WTC11 (cell line): ENCODE results near the gene FEZF1. TPM values are rescaled to one million over a fixed set of nuclear protein-coding genes. Genes with fewer than 3 reads are reported as not detected.

Experiments
- ATAC-seq: fragments of 200-7000 bp; cut with Tn5 transposase; 2 replicates; pipeline ENCODE4 v1.10.0; 2021; ENCODE audit warnings: mild to moderate bottlenecking, moderate library complexity
- CTCF ChIA-PET: fragments of 300-600 bp; sonication (Branson Sonifier 250); formaldehyde crosslinking; loops from one replicate; lab custom pipeline; 2021; ENCODE audit warnings: antibody characterized with exemption; lab: Charles Lee
- POLR2A ChIA-PET: fragments of 350-600 bp; sonication (Branson Sonifier 250); formaldehyde crosslinking; loops from one replicate; lab custom pipeline; 2021; ENCODE audit warnings: antibody characterized with exemption; lab: Charles Lee
- DNase-seq: peaks from one replicate; pipeline ENCODE4 v3.0.0; 2021; ENCODE audit warnings: low spot score
- H3K27ac Mint-ChIP-seq: 2 replicates; pipeline ENCODE4 v1.8.0; 2021; ENCODE audit warnings: mixed read lengths
- H3K27me3 Mint-ChIP-seq: 2 replicates; pipeline ENCODE4 v1.8.0; 2021; ENCODE audit warnings: low read depth, mild to moderate bottlenecking, moderate library complexity, mixed read lengths
- H3K36me3 Mint-ChIP-seq: 2 replicates; pipeline ENCODE4 v1.8.0; 2021; ENCODE audit warnings: mixed read lengths
- H3K4me1 Mint-ChIP-seq: 2 replicates; pipeline ENCODE4 v1.8.0; 2022; ENCODE audit warnings: mixed read lengths
- H3K4me3 Mint-ChIP-seq: 2 replicates; pipeline ENCODE4 v1.8.0; 2021; ENCODE audit warnings: mild to moderate bottlenecking, moderate library complexity, mixed read lengths
- H3K9me3 Mint-ChIP-seq: 2 replicates; pipeline ENCODE4 v1.8.0; 2021; ENCODE audit warnings: mixed read lengths
- CREB1 ChIP-seq: sonication (generic); formaldehyde crosslinking; IDR thresholded peaks from 2 replicates; pipeline ENCODE4 v1.8.0; 2023; ENCODE audit warnings: mild to moderate bottlenecking, missing genetic modification reagents
- ESRRA ChIP-seq: sonication (generic); formaldehyde crosslinking; IDR thresholded peaks from 2 replicates; pipeline ENCODE4 v1.8.1; 2022; ENCODE audit warnings: mild to moderate bottlenecking, missing genetic modification reagents, borderline replicate concordance
- FOXP1 ChIP-seq: sonication (generic); formaldehyde crosslinking; IDR thresholded peaks from 2 replicates; pipeline ENCODE4 v1.8.0; 2022; ENCODE audit warnings: missing genetic modification reagents, mild to moderate bottlenecking, moderate library complexity, borderline replicate concordance
- GRHL2 ChIP-seq: fragments of 250-450 bp; sonication (Bioruptor Pico); IDR thresholded peaks from 2 replicates; pipeline ENCODE4 v1.8.0; 2022; ENCODE audit warnings: mild to moderate bottlenecking, moderate library complexity; ENCODE audit not compliant: insufficient replicate concordance, severe bottlenecking
- HMGA2 ChIP-seq: fragments of 250-450 bp; sonication (Bioruptor Pico); IDR thresholded peaks from 2 replicates; pipeline ENCODE4 v1.4.0; 2021; ENCODE audit warnings: mild to moderate bottlenecking, moderate library complexity
- MXD4 ChIP-seq: fragments of 250-450 bp; sonication (Bioruptor Pico); IDR thresholded peaks from 2 replicates; pipeline ENCODE4 v1.8.0; 2021; ENCODE audit warnings: mild to moderate bottlenecking, moderate library complexity, borderline replicate concordance
- MYBL2 ChIP-seq: sonication (generic); formaldehyde crosslinking; IDR thresholded peaks from 2 replicates; pipeline ENCODE4 v1.8.1; 2023; ENCODE audit warnings: mild to moderate bottlenecking, moderate library complexity, missing genetic modification reagents
- NFYB ChIP-seq: sonication (generic); formaldehyde crosslinking; conservative IDR thresholded peaks from 2 replicates; pipeline ENCODE4 v1.8.0; 2022; ENCODE audit warnings: low read depth, missing genetic modification reagents
- TEAD4 ChIP-seq: sonication (generic); formaldehyde crosslinking; IDR thresholded peaks from 2 replicates; pipeline ENCODE4 v1.8.0; 2022; ENCODE audit warnings: mild to moderate bottlenecking, missing genetic modification reagents
- ZBTB21 ChIP-seq: sonication (generic); formaldehyde crosslinking; IDR thresholded peaks from 2 replicates; pipeline ENCODE4 v1.8.1; 2023; ENCODE audit warnings: mild to moderate bottlenecking, missing genetic modification reagents, borderline replicate concordance
- total RNA-seq: library from RNA; stranded (reverse); gene quantifications from 3 replicates; pipeline ENCODE4 v1.2.3, GENCODE V29; 2021
- TF ChIP-seq, protein P1 (sequence below): sonication (generic); formaldehyde crosslinking; conservative IDR thresholded peaks from 2 replicates; pipeline ENCODE4 v1.8.1; 2022; ENCODE audit warnings: mild to moderate bottlenecking, missing genetic modification reagents
- TF ChIP-seq, protein P2 (sequence below): fragments of 250-450 bp; sonication (Bioruptor Pico); IDR thresholded peaks from 2 replicates; pipeline ENCODE4 v1.9.0; 2021; ENCODE audit warnings: mild to moderate bottlenecking
- TF ChIP-seq, protein P3 (sequence below): sonication (generic); formaldehyde crosslinking; IDR thresholded peaks from 2 replicates; pipeline ENCODE4 v1.8.0; 2022; ENCODE audit warnings: mild to moderate bottlenecking, missing genetic modification reagents
- TF ChIP-seq, protein P4 (sequence below): sonication (generic); formaldehyde crosslinking; IDR thresholded peaks from 2 replicates; pipeline ENCODE4 v1.8.0; 2022; ENCODE audit warnings: mild to moderate bottlenecking, missing genetic modification reagents
- TF ChIP-seq, protein P5 (sequence below): sonication (generic); formaldehyde crosslinking; IDR thresholded peaks from 2 replicates; pipeline ENCODE4 v1.8.1; 2023; ENCODE audit warnings: mild to moderate bottlenecking, missing genetic modification reagents
- TF ChIP-seq, protein P6 (sequence below): fragments of 250-450 bp; sonication (Bioruptor Pico); IDR thresholded peaks from 2 replicates; pipeline ENCODE4 v1.9.0; 2021; ENCODE audit warnings: mild to moderate bottlenecking, borderline replicate concordance
- TF ChIP-seq, protein P7 (sequence below): sonication (generic); formaldehyde crosslinking; IDR thresholded peaks from 2 replicates; pipeline ENCODE4 v1.8.1; 2022; ENCODE audit warnings: missing genetic modification reagents, borderline replicate concordance
- TF ChIP-seq, protein P8 (sequence below): sonication (generic); formaldehyde crosslinking; IDR thresholded peaks from 2 replicates; pipeline ENCODE4 v1.8.1; 2023; ENCODE audit warnings: mild to moderate bottlenecking, moderate library complexity, missing genetic modification reagents

Gene FEZF1
- total RNA-seq, 1 experiment from 2014 or later, result 20.0 TPM

DNA sequence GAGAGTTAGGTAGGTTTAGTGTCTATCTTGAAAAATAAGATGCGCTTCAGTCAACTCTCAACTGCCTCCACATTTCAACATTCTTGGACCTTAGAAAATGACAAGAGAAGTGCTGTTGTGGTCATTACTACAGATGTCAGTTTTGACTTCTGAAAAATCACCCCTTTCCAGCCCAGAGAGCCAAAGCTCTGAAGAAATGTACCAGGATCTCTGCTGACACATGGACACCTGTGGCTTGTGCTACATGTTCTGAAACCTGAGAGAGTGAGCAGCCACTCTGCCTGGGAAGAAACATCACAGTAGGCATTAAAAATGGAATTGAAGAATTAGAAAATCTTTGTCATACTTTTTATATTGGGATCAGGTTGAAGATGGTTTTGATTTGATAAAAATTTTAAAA, 35.9 kb upstream of the FEZF1 start:
- ATAC-seq, result no peak
- TF ChIP-seq, protein P1, sequence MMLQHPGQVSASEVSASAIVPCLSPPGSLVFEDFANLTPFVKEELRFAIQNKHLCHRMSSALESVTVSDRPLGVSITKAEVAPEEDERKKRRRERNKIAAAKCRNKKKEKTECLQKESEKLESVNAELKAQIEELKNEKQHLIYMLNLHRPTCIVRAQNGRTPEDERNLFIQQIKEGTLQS (CRISPR knock-in tag), result no peak
- TF ChIP-seq, protein P2, sequence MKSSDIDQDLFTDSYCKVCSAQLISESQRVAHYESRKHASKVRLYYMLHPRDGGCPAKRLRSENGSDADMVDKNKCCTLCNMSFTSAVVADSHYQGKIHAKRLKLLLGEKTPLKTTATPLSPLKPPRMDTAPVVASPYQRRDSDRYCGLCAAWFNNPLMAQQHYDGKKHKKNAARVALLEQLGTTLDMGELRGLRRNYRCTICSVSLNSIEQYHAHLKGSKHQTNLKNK (CRISPR knock-in tag), result no peak
- TF ChIP-seq, protein P3, sequence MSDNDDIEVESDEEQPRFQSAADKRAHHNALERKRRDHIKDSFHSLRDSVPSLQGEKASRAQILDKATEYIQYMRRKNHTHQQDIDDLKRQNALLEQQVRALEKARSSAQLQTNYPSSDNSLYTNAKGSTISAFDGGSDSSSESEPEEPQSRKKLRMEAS (CRISPR knock-in tag), result no peak
- no peak for TF ChIP-seq GRHL2
- no peak for TF ChIP-seq ZBTB21
- TF ChIP-seq, protein P4, sequence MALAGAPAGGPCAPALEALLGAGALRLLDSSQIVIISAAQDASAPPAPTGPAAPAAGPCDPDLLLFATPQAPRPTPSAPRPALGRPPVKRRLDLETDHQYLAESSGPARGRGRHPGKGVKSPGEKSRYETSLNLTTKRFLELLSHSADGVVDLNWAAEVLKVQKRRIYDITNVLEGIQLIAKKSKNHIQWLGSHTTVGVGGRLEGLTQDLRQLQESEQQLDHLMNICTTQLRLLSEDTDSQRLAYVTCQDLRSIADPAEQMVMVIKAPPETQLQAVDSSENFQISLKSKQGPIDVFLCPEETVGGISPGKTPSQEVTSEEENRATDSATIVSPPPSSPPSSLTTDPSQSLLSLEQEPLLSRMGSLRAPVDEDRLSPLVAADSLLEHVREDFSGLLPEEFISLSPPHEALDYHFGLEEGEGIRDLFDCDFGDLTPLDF (CRISPR knock-in tag), result no peak
- TF ChIP-seq, protein P5, sequence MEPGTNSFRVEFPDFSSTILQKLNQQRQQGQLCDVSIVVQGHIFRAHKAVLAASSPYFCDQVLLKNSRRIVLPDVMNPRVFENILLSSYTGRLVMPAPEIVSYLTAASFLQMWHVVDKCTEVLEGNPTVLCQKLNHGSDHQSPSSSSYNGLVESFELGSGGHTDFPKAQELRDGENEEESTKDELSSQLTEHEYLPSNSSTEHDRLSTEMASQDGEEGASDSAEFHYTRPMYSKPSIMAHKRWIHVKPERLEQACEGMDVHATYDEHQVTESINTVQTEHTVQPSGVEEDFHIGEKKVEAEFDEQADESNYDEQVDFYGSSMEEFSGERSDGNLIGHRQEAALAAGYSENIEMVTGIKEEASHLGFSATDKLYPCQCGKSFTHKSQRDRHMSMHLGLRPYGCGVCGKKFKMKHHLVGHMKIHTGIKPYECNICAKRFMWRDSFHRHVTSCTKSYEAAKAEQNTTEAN (CRISPR knock-in tag), result no peak
- no peak for TF ChIP-seq TEAD4 (CRISPR knock-in tag)
- TF ChIP-seq, protein P6, sequence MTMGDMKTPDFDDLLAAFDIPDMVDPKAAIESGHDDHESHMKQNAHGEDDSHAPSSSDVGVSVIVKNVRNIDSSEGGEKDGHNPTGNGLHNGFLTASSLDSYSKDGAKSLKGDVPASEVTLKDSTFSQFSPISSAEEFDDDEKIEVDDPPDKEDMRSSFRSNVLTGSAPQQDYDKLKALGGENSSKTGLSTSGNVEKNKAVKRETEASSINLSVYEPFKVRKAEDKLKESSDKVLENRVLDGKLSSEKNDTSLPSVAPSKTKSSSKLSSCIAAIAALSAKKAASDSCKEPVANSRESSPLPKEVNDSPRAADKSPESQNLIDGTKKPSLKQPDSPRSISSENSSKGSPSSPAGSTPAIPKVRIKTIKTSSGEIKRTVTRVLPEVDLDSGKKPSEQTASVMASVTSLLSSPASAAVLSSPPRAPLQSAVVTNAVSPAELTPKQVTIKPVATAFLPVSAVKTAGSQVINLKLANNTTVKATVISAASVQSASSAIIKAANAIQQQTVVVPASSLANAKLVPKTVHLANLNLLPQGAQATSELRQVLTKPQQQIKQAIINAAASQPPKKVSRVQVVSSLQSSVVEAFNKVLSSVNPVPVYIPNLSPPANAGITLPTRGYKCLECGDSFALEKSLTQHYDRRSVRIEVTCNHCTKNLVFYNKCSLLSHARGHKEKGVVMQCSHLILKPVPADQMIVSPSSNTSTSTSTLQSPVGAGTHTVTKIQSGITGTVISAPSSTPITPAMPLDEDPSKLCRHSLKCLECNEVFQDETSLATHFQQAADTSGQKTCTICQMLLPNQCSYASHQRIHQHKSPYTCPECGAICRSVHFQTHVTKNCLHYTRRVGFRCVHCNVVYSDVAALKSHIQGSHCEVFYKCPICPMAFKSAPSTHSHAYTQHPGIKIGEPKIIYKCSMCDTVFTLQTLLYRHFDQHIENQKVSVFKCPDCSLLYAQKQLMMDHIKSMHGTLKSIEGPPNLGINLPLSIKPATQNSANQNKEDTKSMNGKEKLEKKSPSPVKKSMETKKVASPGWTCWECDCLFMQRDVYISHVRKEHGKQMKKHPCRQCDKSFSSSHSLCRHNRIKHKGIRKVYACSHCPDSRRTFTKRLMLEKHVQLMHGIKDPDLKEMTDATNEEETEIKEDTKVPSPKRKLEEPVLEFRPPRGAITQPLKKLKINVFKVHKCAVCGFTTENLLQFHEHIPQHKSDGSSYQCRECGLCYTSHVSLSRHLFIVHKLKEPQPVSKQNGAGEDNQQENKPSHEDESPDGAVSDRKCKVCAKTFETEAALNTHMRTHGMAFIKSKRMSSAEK, result no peak
- TF ChIP-seq, protein P7, sequence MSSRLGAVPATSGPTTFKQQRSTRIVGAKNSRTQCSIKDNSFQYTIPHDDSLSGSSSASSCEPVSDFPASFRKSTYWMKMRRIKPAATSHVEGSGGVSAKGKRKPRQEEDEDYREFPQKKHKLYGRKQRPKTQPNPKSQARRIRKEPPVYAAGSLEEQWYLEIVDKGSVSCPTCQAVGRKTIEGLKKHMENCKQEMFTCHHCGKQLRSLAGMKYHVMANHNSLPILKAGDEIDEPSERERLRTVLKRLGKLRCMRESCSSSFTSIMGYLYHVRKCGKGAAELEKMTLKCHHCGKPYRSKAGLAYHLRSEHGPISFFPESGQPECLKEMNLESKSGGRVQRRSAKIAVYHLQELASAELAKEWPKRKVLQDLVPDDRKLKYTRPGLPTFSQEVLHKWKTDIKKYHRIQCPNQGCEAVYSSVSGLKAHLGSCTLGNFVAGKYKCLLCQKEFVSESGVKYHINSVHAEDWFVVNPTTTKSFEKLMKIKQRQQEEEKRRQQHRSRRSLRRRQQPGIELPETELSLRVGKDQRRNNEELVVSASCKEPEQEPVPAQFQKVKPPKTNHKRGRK, result no peak
- TF ChIP-seq FOXP1 (CRISPR knock-in tag), result no peak
- no peak for TF ChIP-seq HMGA2 (CRISPR knock-in tag)
- TF ChIP-seq CREB1 (CRISPR knock-in tag), result no peak
- TF ChIP-seq, protein P8, sequence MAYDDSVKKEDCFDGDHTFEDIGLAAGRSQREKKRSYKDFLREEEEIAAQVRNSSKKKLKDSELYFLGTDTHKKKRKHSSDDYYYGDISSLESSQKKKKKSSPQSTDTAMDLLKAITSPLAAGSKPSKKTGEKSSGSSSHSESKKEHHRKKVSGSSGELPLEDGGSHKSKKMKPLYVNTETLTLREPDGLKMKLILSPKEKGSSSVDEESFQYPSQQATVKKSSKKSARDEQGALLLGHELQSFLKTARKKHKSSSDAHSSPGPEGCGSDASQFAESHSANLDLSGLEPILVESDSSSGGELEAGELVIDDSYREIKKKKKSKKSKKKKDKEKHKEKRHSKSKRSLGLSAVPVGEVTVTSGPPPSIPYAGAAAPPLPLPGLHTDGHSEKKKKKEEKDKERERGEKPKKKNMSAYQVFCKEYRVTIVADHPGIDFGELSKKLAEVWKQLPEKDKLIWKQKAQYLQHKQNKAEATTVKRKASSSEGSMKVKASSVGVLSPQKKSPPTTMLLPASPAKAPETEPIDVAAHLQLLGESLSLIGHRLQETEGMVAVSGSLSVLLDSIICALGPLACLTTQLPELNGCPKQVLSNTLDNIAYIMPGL, result no peak
- TF ChIP-seq ESRRA (CRISPR knock-in tag), result no peak
- no peak for TF ChIP-seq NFYB (CRISPR knock-in tag)
- TF ChIP-seq MYBL2 (CRISPR knock-in tag), result no peak
- no peak for TF ChIP-seq MXD4
- Mint-ChIP-seq H3K27me3 (peaks cover 16% of the 10 kb centered on the region), H3K4me3 (no peak overlapping the region), H3K9me3 (no peaks in the 10 kb centered on the region), H3K36me3 (no peaks in the 10 kb centered on the region), H3K27ac (no peak overlapping the region; the same call in 1 of the 2 replicates), H3K4me1 (peaks cover 43% of the 10 kb centered on the region)
- ChIA-PET POLR2A (no interaction called here), CTCF (no interaction called here)
- no peak for DNase-seq
